NCI-H1930 (cell line): ENCODE measurements around the gene VWA3A.
A peak's percentile ranks its signal among the peaks of the same experiment; 100 is the strongest.
"Not testable (repeated sequence)": the region's sequence is repeated elsewhere in the genome, so short reads cannot be mapped to it uniquely, and the experiment has no call there.

Source experiments
- DNase-seq, 2 experiments: peaks; one replicate each; lab custom pipeline; 2025; lab: John Stamatoyannopoulos, UW

Gene VWA3A

GRCh38 chr16:22086440-22086839, 5.9 kb upstream of the VWA3A start:
- no peak for DNase-seq

GRCh38 chr16:22088642-22089041, 3.7 kb upstream of the VWA3A start:
- no peak for DNase-seq

- no peak for DNase-seq
Observed at GRCh38 chr16:22089910-22090309, 2.4 kb upstream of the VWA3A start.

- no peak for DNase-seq
Observed at GRCh38 chr16:22091721-22092120, 620 bp upstream of the VWA3A start.

GRCh38 chr16:22093331-22093730, 990 bp downstream of the VWA3A start:
- DNase-seq: no peak

- no peak for DNase-seq
Observed at GRCh38 chr16:22093996-22094395, 1.7 kb downstream of the VWA3A start.

- peak; percentile 34 to 47 for DNase-seq
Observed at GRCh38 chr16:22098405-22099255, 6.3 kb downstream of the VWA3A start.

- no peak for DNase-seq
Observed at GRCh38 chr16:22099256-22099975, 7.1 kb downstream of the VWA3A start.

GRCh38 chr16:22103441-22103840, 11.1 kb downstream of the VWA3A start:
- DNase-seq: no peak

GRCh38 chr16:22109258-22109898, 17.0 kb downstream of the VWA3A start:
- DNase-seq: no peak

GRCh38 chr16:22111629-22112028, 19.3 kb downstream of the VWA3A start:
- not testable (repeated sequence) for DNase-seq

- DNase-seq: no peak
Observed at GRCh38 chr16:22116095-22116700, 23.9 kb downstream of the VWA3A start.

GRCh38 chr16:22117609-22118008, 25.3 kb downstream of the VWA3A start:
- DNase-seq: no peak

- DNase-seq: no peak
Observed at GRCh38 chr16:22120440-22120839, 28.1 kb downstream of the VWA3A start.

- no peak for DNase-seq
Observed at GRCh38 chr16:22122239-22122638, 29.9 kb downstream of the VWA3A start.

GRCh38 chr16:22123146-22123545, 30.8 kb downstream of the VWA3A start:
- no peak for DNase-seq

- DNase-seq: no peak
Observed at GRCh38 chr16:22123759-22124490, 31.6 kb downstream of the VWA3A start.

- no peak for DNase-seq
Observed at GRCh38 chr16:22124583-22125284, 32.4 kb downstream of the VWA3A start.

- DNase-seq: no peak
Observed at GRCh38 chr16:22126037-22126558, 33.8 kb downstream of the VWA3A start.

- not testable (repeated sequence) for DNase-seq
Observed at GRCh38 chr16:22128537-22128936, 36.2 kb downstream of the VWA3A start.

- no peak for DNase-seq
Observed at GRCh38 chr16:22130528-22130927, 38.2 kb downstream of the VWA3A start.
